Coronary artery (tissue), 2 donors: ENCODE results near the gene PLCE1.

ENCODE experiments used
- DNase-seq: peaks from one replicate; pipeline ENCODE4 v3.0.0-alpha.2; 2017; ENCODE audit warnings: low spot score
- H3K27ac ChIP-seq, 2 donors: fragments of 200-600 bp; sonication (generic); one replicate each; pipeline ENCODE4 v1.5.1; 2016 to 2019
- H3K4me3 ChIP-seq: fragments of 200-600 bp; sonication (generic); 2 replicates; pipeline ENCODE4 v1.5.1; 2016; ENCODE audit warnings: mild to moderate bottlenecking, moderate library complexity
- TF ChIP-seq, protein P1 (sequence below): fragments of 200-600 bp; sonication (generic); IDR thresholded peaks from one replicate; pipeline ENCODE4 v1.5.1; 2019; ENCODE audit warnings: antibody characterized with exemption

PLCE1 gene

GRCh38 chr10:93993782-93994437, at the start of gene PLCE1:
Gene PLCE1 (plus strand): TSS chr10:93993931. CDS start chr10:94031047, 37,116 bp downstream.
- TF ChIP-seq, protein P1, sequence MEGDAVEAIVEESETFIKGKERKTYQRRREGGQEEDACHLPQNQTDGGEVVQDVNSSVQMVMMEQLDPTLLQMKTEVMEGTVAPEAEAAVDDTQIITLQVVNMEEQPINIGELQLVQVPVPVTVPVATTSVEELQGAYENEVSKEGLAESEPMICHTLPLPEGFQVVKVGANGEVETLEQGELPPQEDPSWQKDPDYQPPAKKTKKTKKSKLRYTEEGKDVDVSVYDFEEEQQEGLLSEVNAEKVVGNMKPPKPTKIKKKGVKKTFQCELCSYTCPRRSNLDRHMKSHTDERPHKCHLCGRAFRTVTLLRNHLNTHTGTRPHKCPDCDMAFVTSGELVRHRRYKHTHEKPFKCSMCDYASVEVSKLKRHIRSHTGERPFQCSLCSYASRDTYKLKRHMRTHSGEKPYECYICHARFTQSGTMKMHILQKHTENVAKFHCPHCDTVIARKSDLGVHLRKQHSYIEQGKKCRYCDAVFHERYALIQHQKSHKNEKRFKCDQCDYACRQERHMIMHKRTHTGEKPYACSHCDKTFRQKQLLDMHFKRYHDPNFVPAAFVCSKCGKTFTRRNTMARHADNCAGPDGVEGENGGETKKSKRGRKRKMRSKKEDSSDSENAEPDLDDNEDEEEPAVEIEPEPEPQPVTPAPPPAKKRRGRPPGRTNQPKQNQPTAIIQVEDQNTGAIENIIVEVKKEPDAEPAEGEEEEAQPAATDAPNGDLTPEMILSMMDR: no peak
- Histone ChIP-seq H3K27ac (peak within 1 kb of the TSS; percentile 60 to 89), H3K4me3 (peak within 1 kb of the TSS; percentile 92)
- DNase-seq: peak; percentile 82

DNA sequence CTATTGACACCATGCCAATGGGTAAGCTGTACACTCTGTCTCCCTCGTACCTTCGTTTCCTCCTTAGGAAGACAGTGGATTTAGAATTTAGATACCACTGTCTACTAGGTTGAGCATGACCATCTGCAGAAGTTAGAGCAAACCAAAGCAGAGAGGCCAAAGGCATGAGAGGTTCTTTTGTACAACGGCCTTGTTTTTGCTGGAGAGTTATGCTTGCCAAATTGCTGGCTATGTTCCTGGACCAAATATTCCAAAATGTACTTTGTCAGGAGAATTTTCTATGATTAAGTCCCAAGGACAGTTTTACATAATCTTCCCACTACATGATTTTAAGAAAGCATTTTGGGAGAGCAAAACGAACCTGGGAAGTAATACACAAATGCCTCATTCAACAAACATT, 47.9 kb upstream of the PLCE1 start:
- DNase-seq: no peak
- Histone ChIP-seq H3K27ac (no peak overlapping the region), H3K4me3 (no peak overlapping the region)
- TF ChIP-seq, protein P1: no peak

GRCh38 chr10:93947055-93947454, 46.7 kb upstream of the PLCE1 start:
- DNase-seq: no peak
- Histone ChIP-seq H3K4me3 (no peak overlapping the region), H3K27ac (no peak overlapping the region)
- TF ChIP-seq, protein P1: no peak

- TF ChIP-seq, protein P1: no peak
- no peak overlapping the region for H3K27ac ChIP-seq
- DNase-seq: no peak
- no peak overlapping the region for H3K4me3 ChIP-seq
Observed at GRCh38 chr10:93947524-93947923, 46.2 kb upstream of the PLCE1 start.

- TF ChIP-seq, protein P1: no peak
- no peak overlapping the region for H3K4me3 ChIP-seq
- no peak overlapping the region for H3K27ac ChIP-seq
- DNase-seq: no peak
Observed at GRCh38 chr10:93951905-93952304, 41.8 kb upstream of the PLCE1 start.

- Histone ChIP-seq H3K27ac (no peak overlapping the region), H3K4me3 (no peak overlapping the region)
- DNase-seq: no peak
- TF ChIP-seq, protein P1: no peak
Observed at GRCh38 chr10:93954299-93954698, 39.4 kb upstream of the PLCE1 start.

DNA sequence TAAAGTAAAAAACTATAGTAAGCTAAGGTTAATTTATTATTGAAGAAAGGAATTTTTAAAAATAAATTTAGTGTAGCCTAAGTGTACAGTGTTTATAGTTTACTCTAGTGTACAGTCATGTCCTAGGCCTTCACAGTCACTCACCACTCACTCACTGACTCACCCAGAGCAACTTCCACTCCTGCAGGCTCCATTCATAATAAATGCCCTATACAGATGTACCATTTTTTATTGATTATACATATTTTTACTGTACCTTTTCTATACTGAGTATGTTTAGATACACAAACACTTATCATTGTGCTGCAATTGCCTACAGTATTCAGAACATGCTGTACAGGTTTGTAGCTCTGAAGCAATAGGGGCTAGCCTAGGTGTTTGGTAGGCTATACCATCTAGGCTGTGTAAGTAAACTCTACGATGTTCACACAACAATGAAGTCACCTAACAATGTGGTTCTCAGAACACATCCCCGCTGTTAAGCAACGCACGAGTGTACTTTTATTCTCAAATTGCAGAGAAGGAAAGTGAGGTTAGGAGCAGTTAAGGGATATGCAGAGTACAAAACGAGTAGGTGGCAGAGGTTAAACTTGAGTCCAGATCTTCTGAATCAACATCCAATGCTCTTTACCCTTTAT, 38.9 kb upstream of the PLCE1 start:
- DNase-seq: no peak
- TF ChIP-seq, protein P1: no peak
- H3K4me3 ChIP-seq: no peak overlapping the region
- no peak overlapping the region for H3K27ac ChIP-seq
